Memory B cell (primary cell): ENCODE data around the gene LRP1.

Source experiments
- ATAC-seq: fragments of 150-1000 bp; cut with Tn5 transposase; 2 replicates; pipeline ENCODE4 v1.10.0; 2021; ENCODE audit warnings: low read depth, mild to moderate bottlenecking, moderate library complexity
- DNase-seq, 2 donors: peaks; one replicate each; pipeline ENCODE4 v3.0.0; 2022; ENCODE audit warnings: low spot score in 2 of 2
- H3K27ac Mint-ChIP-seq: one replicate; pipeline ENCODE4 v1.8.0; 2022; ENCODE audit warnings: mild to moderate bottlenecking, moderate library complexity, mixed read lengths
- H3K27me3 Mint-ChIP-seq: one replicate; pipeline ENCODE4 v1.8.0; 2022; ENCODE audit warnings: mixed read lengths
- H3K36me3 Mint-ChIP-seq: one replicate; pipeline ENCODE4 v1.8.0; 2022; ENCODE audit warnings: mild to moderate bottlenecking, mixed read lengths
- H3K4me1 Mint-ChIP-seq: one replicate; pipeline ENCODE4 v1.8.0; 2022; ENCODE audit warnings: mixed read lengths
- H3K4me3 Mint-ChIP-seq: one replicate; pipeline ENCODE4 v1.8.0; 2022; ENCODE audit warnings: mild to moderate bottlenecking, moderate library complexity, mixed read lengths
- H3K9me3 Mint-ChIP-seq: one replicate; pipeline ENCODE4 v1.8.0; 2022; ENCODE audit warnings: mixed read lengths

The LRP1 gene

GRCh38 chr12:57182918-57183575, 54.8 kb downstream of the LRP1 start:
- DNase-seq (peak; percentile 86 to 95), ATAC-seq (peak; percentile 99)
- H3K27ac Mint-ChIP-seq: no peak overlapping the region

GRCh38 chr12:57183939-57184725, 55.8 kb downstream of the LRP1 start:
- no peak overlapping the region for H3K4me3 Mint-ChIP-seq
- H3K36me3 Mint-ChIP-seq: no peaks in the 10 kb centered on the region
- DNase-seq (no peak), ATAC-seq (no peak)
- peaks cover 8% of the 10 kb centered on the region for H3K4me1 Mint-ChIP-seq
- H3K9me3 Mint-ChIP-seq: no peaks in the 10 kb centered on the region
- H3K27ac Mint-ChIP-seq: no peak overlapping the region
- H3K27me3 Mint-ChIP-seq: peaks cover 5% of the 10 kb centered on the region

More at GRCh38 chr12:57182918-57183575, 54.8 kb downstream of the LRP1 start:
- Mint-ChIP-seq H3K9me3 (no peaks in the 10 kb centered on the region), H3K4me1 (peaks cover 8% of the 10 kb centered on the region), H3K36me3 (no peaks in the 10 kb centered on the region), H3K4me3 (no peak overlapping the region), H3K27me3 (peaks cover 8% of the 10 kb centered on the region)

- no peak overlapping the region for H3K4me3 Mint-ChIP-seq
- H3K4me1 Mint-ChIP-seq: peaks cover 8% of the 10 kb centered on the region
- H3K27me3 Mint-ChIP-seq: peaks cover 3% of the 10 kb centered on the region
- H3K27ac Mint-ChIP-seq: no peak overlapping the region
- no peaks in the 10 kb centered on the region for H3K36me3 Mint-ChIP-seq
- H3K9me3 Mint-ChIP-seq: no peaks in the 10 kb centered on the region
- no peak for DNase-seq
- no peak for ATAC-seq
Observed at GRCh38 chr12:57185403-57185802, 57.1 kb downstream of the LRP1 start.

- Mint-ChIP-seq H3K4me1 (peaks cover 8% of the 10 kb centered on the region), H3K36me3 (no peaks in the 10 kb centered on the region), H3K4me3 (no peak overlapping the region), H3K27ac (no peak overlapping the region), H3K9me3 (no peaks in the 10 kb centered on the region), H3K27me3 (peaks cover 3% of the 10 kb centered on the region)
- ATAC-seq (no peak), DNase-seq (no peak)
Observed at GRCh38 chr12:57185906-57186508, 57.7 kb downstream of the LRP1 start.

- DNase-seq (no peak), ATAC-seq (no peak)
- Mint-ChIP-seq H3K27ac (no peak overlapping the region), H3K9me3 (no peaks in the 10 kb centered on the region), H3K4me1 (peaks cover 12% of the 10 kb centered on the region), H3K4me3 (no peak overlapping the region), H3K27me3 (peaks cover 8% of the 10 kb centered on the region), H3K36me3 (no peaks in the 10 kb centered on the region)
Observed at GRCh38 chr12:57187222-57188089, 59.2 kb downstream of the LRP1 start.

GRCh38 chr12:57188090-57188425, 59.8 kb downstream of the LRP1 start:
- ATAC-seq: no peak
- peaks cover 7% of the 10 kb centered on the region for H3K4me1 Mint-ChIP-seq
- H3K27ac Mint-ChIP-seq: no peak overlapping the region
- DNase-seq: no peak
- no peak overlapping the region for H3K4me3 Mint-ChIP-seq
- H3K9me3 Mint-ChIP-seq: no peaks in the 10 kb centered on the region
- H3K27me3 Mint-ChIP-seq: peaks cover 7% of the 10 kb centered on the region
- no peaks in the 10 kb centered on the region for H3K36me3 Mint-ChIP-seq

GRCh38 chr12:57190037-57190436, 61.8 kb downstream of the LRP1 start:
- no peak overlapping the region for H3K4me3 Mint-ChIP-seq
- H3K4me1 Mint-ChIP-seq: peaks cover 4% of the 10 kb centered on the region
- DNase-seq (no peak), ATAC-seq (no peak)
- H3K27ac Mint-ChIP-seq: no peak overlapping the region
- H3K9me3 Mint-ChIP-seq: no peaks in the 10 kb centered on the region
- H3K27me3 Mint-ChIP-seq: peaks cover 5% of the 10 kb centered on the region
- no peaks in the 10 kb centered on the region for H3K36me3 Mint-ChIP-seq

- peaks cover 5% of the 10 kb centered on the region for H3K27me3 Mint-ChIP-seq
- no peak for DNase-seq
- H3K27ac Mint-ChIP-seq: no peak overlapping the region
- no peaks in the 10 kb centered on the region for H3K9me3 Mint-ChIP-seq
- peaks cover 4% of the 10 kb centered on the region for H3K4me1 Mint-ChIP-seq
- no peaks in the 10 kb centered on the region for H3K36me3 Mint-ChIP-seq
- H3K4me3 Mint-ChIP-seq: no peak overlapping the region
- no peak for ATAC-seq
Observed at GRCh38 chr12:57190821-57191220, 62.5 kb downstream of the LRP1 start.

- Mint-ChIP-seq H3K4me3 (no peak overlapping the region), H3K36me3 (no peaks in the 10 kb centered on the region), H3K27ac (no peak overlapping the region), H3K27me3 (peaks cover 6% of the 10 kb centered on the region), H3K4me1 (peaks cover 4% of the 10 kb centered on the region), H3K9me3 (no peaks in the 10 kb centered on the region)
- DNase-seq (no peak), ATAC-seq (no peak)
Observed at GRCh38 chr12:57191410-57191809, 63.1 kb downstream of the LRP1 start.

- no peak overlapping the region for H3K4me3 Mint-ChIP-seq
- H3K4me1 Mint-ChIP-seq: peaks cover 4% of the 10 kb centered on the region
- H3K27me3 Mint-ChIP-seq: peaks cover 8% of the 10 kb centered on the region
- no peaks in the 10 kb centered on the region for H3K9me3 Mint-ChIP-seq
- no peak for DNase-seq
- H3K27ac Mint-ChIP-seq: no peak overlapping the region
- ATAC-seq: no peak
- H3K36me3 Mint-ChIP-seq: peaks cover 1% of the 10 kb centered on the region
Observed at GRCh38 chr12:57192920-57193319, 64.6 kb downstream of the LRP1 start.

- ATAC-seq (no peak), DNase-seq (no peak)
- H3K9me3 Mint-ChIP-seq: no peaks in the 10 kb centered on the region
- H3K4me3 Mint-ChIP-seq: no peak overlapping the region
- H3K27me3 Mint-ChIP-seq: peaks cover 8% of the 10 kb centered on the region
- peaks cover 1% of the 10 kb centered on the region for H3K36me3 Mint-ChIP-seq
- H3K27ac Mint-ChIP-seq: no peak overlapping the region
- peaks cover 4% of the 10 kb centered on the region for H3K4me1 Mint-ChIP-seq
Observed at GRCh38 chr12:57193706-57194245, 65.5 kb downstream of the LRP1 start.

GRCh38 chr12:57194253-57194652, 66.0 kb downstream of the LRP1 start:
- H3K4me1 Mint-ChIP-seq: peaks cover 4% of the 10 kb centered on the region
- peaks cover 8% of the 10 kb centered on the region for H3K27me3 Mint-ChIP-seq

GRCh38 chr12:57195186-57195585, 66.9 kb downstream of the LRP1 start:
- H3K27ac Mint-ChIP-seq: no peak overlapping the region
- H3K27me3 Mint-ChIP-seq: peaks cover 8% of the 10 kb centered on the region
- no peak overlapping the region for H3K4me3 Mint-ChIP-seq
- H3K36me3 Mint-ChIP-seq: peaks cover 1% of the 10 kb centered on the region
- ATAC-seq: no peak
- H3K9me3 Mint-ChIP-seq: no peaks in the 10 kb centered on the region
- peaks cover 4% of the 10 kb centered on the region for H3K4me1 Mint-ChIP-seq
- no peak for DNase-seq

More at GRCh38 chr12:57194253-57194652, 66.0 kb downstream of the LRP1 start:
- no peaks in the 10 kb centered on the region for H3K9me3 Mint-ChIP-seq
- H3K36me3 Mint-ChIP-seq: peaks cover 1% of the 10 kb centered on the region
- no peak for ATAC-seq
- H3K27ac Mint-ChIP-seq: no peak overlapping the region
- H3K4me3 Mint-ChIP-seq: no peak overlapping the region
- no peak for DNase-seq
